H1 (cell line): ENCODE measurements around the gene LPP. TPM values are rescaled to one million over a fixed set of nuclear protein-coding genes. Genes with fewer than 3 reads are reported as not detected.

ENCODE experiments used
- CTCF ChIA-PET: fragments of 300-600 bp; sonication (Branson Sonifier 250); formaldehyde crosslinking; loops from one replicate; lab custom pipeline; 2021; ENCODE audit not compliant: partially characterized antibody; lab: Charles Lee
- POLR2A ChIA-PET: fragments of 300-600 bp; sonication (Branson Sonifier 250); formaldehyde crosslinking; loops from one replicate; lab custom pipeline; 2021; ENCODE audit warnings: inconsistent platforms; ENCODE audit not compliant: partially characterized antibody; lab: Charles Lee
- DNase-seq, 2 experiments: peaks; one replicate each; pipeline versions ENCODE4 v3.0.0 to v3.0.0-alpha.2; 2010 to 2022; ENCODE audit warnings: low spot score in 2 of 2, low read depth in 1 of 2, mixed read lengths in 1 of 2
- FAIRE-seq: peaks from 2 replicates; lab custom pipeline; 2011; peaks lifted over from hg19 to GRCh38; lab: Jason Lieb, UNC
- H2AFZ ChIP-seq: 2 replicates; pipeline ENCODE4 v1.8.1; 2012; ENCODE audit warnings: low read length, inconsistent platforms
- H2AK5ac ChIP-seq: 2 replicates; pipeline ENCODE4 v1.6.1; 2013; ENCODE audit warnings: low read depth, low read length
- H2BK120ac ChIP-seq: replicated peaks from 2 replicates; pipeline ENCODE3; 2013; ENCODE audit warnings: low read depth, low read length, inconsistent platforms
- H2BK12ac ChIP-seq: 2 replicates; pipeline ENCODE4 v1.6.1; 2013; ENCODE audit warnings: low read depth, low read length
- H2BK15ac ChIP-seq: 2 replicates; pipeline ENCODE4 v1.6.1; 2013; ENCODE audit warnings: low read length
- H2BK20ac ChIP-seq: 2 replicates; pipeline ENCODE4 v1.6.1; 2013; ENCODE audit warnings: low read length
- H2BK5ac ChIP-seq: 2 replicates; pipeline ENCODE4 v1.6.1; 2013; ENCODE audit warnings: low read depth, low read length
- H3K14ac ChIP-seq: 2 replicates; pipeline ENCODE4 v1.6.1; 2013; ENCODE audit warnings: inconsistent platforms; ENCODE audit not compliant: insufficient read length
- H3K18ac ChIP-seq: 2 replicates; pipeline ENCODE4 v1.6.1; 2013; ENCODE audit warnings: low read length; ENCODE audit errors: extremely low read depth
- H3K23ac ChIP-seq: 2 replicates; pipeline ENCODE4 v1.6.1; 2013; ENCODE audit warnings: inconsistent platforms; ENCODE audit not compliant: insufficient read length
- H3K23me2 ChIP-seq: 2 replicates; pipeline ENCODE4 v1.6.1; 2013; ENCODE audit warnings: low read depth, low read length
- H3K27ac ChIP-seq: 2 replicates; pipeline ENCODE4 v1.6.1; 2011; ENCODE audit warnings: low read depth, low read length, inconsistent platforms
- H3K27me3 ChIP-seq, 4 experiments: replicated peaks in 1 of 4; 1 replicate in 1 of 4; 2 replicates in 3 of 4; pipeline versions ENCODE4 v1.6.1 to v1.8.1; 2011 to 2013; ENCODE audit warnings: low read length in 3 of 4, mild to moderate bottlenecking in 3 of 4, inconsistent platforms in 2 of 4, mixed read lengths in 2 of 4, moderate library complexity in 1 of 4; ENCODE audit not compliant: control insufficient read depth in 3 of 4, insufficient read depth in 3 of 4; ENCODE audit errors: extremely low read depth in 1 of 4
- H3K36me3 ChIP-seq, 4 experiments: 2 replicates each; pipeline versions ENCODE4 v1.6.1 to v1.8.1; 2011 to 2013; ENCODE audit warnings: mild to moderate bottlenecking in 4 of 4, low read length in 3 of 4, moderate library complexity in 2 of 4, control low read depth in 1 of 4, inconsistent platforms in 1 of 4; ENCODE audit not compliant: insufficient read depth in 4 of 4, control insufficient read depth in 2 of 4
- H3K4ac ChIP-seq: replicated peaks from 2 replicates; pipeline ENCODE3; 2013; ENCODE audit warnings: low read length, low read depth, mixed read lengths, inconsistent platforms; ENCODE audit not compliant: insufficient read length
- H3K4me1 ChIP-seq, 4 experiments: replicated peaks in 1 of 4; 1 replicate in 1 of 4; 2 replicates in 3 of 4; pipeline versions ENCODE4 v1.6.1 to v1.8.1; 2011 to 2013; ENCODE audit warnings: low read length in 3 of 4, inconsistent platforms in 2 of 4, mixed read lengths in 1 of 4; ENCODE audit not compliant: insufficient read depth in 4 of 4, control insufficient read depth in 3 of 4
- H3K4me2 ChIP-seq, 2 experiments: 2 replicates each; pipeline versions ENCODE4 v1.6.1 to v1.8.1; 2011 to 2013; ENCODE audit warnings: low read depth in 2 of 2, low read length in 2 of 2, control low read depth in 1 of 2, inconsistent platforms in 1 of 2, mild to moderate bottlenecking in 1 of 2; ENCODE audit not compliant: insufficient read depth in 1 of 2
- H3K4me3 ChIP-seq, 4 experiments: fragments of 200-600, 300-600 bp in 1 of 4; sonication (generic), shearing (Covaris generic), sonication (Bioruptor Twin) in 1 of 4; 2 replicates each; pipeline versions ENCODE4 v1.5.1 to v1.8.1; 2011 to 2016; ENCODE audit warnings: low read length in 4 of 4, low read depth in 3 of 4, control low read depth in 2 of 4, inconsistent platforms in 2 of 4, mild to moderate bottlenecking in 2 of 4, mixed read lengths in 1 of 4, moderate library complexity in 1 of 4; ENCODE audit not compliant: insufficient read depth in 2 of 4; ENCODE audit errors: extremely low read depth in 1 of 4
- H3K56ac ChIP-seq: replicated peaks from 2 replicates; pipeline ENCODE3; 2013; ENCODE audit warnings: low read depth, mild to moderate bottlenecking, mixed read lengths, low read length, inconsistent platforms; ENCODE audit not compliant: insufficient read length
- H3K79me1 ChIP-seq: 2 replicates; pipeline ENCODE4 v1.6.1; 2013; ENCODE audit warnings: low read depth, low read length, control low read depth
- H3K79me2 ChIP-seq, 2 experiments: 2 replicates each; pipeline versions ENCODE4 v1.6.1 to v1.8.1; 2012 to 2013; ENCODE audit warnings: low read length in 2 of 2, mild to moderate bottlenecking in 2 of 2, inconsistent platforms in 1 of 2; ENCODE audit not compliant: insufficient read depth in 2 of 2, control insufficient read depth in 1 of 2
- H3K9ac ChIP-seq, 4 experiments: replicated peaks in 1 of 4; 1 replicate in 1 of 4; 2 replicates in 3 of 4; pipeline versions ENCODE4 v1.6.1 to v1.8.1; 2011 to 2013; ENCODE audit warnings: low read depth in 3 of 4, low read length in 3 of 4, control low read depth in 2 of 4, mild to moderate bottlenecking in 2 of 4, moderate library complexity in 2 of 4, inconsistent platforms in 1 of 4; ENCODE audit errors: extremely low read depth in 1 of 4
- H3K9me3 ChIP-seq, 2 experiments: 2 replicates each; pipeline versions ENCODE4 v1.6.1 to v1.8.1; 2012 to 2013; ENCODE audit warnings: mild to moderate bottlenecking in 2 of 2, moderate library complexity in 2 of 2, control low read depth in 1 of 2, inconsistent platforms in 1 of 2, low read depth in 1 of 2, low read length in 1 of 2, mixed read lengths in 1 of 2; ENCODE audit not compliant: insufficient read depth in 2 of 2
- H4K20me1 ChIP-seq, 2 experiments: replicated peaks in 1 of 2; 2 replicates each; pipeline versions ENCODE3 to v1.8.1; 2011 to 2013; ENCODE audit warnings: inconsistent platforms in 2 of 2, low read length in 2 of 2, mild to moderate bottlenecking in 1 of 2; ENCODE audit not compliant: insufficient read depth in 2 of 2, control insufficient read depth in 1 of 2
- H4K5ac ChIP-seq: 2 replicates; pipeline ENCODE4 v1.6.1; 2013; ENCODE audit warnings: low read length, low read depth, mixed read lengths, inconsistent platforms; ENCODE audit not compliant: insufficient read length
- H4K8ac ChIP-seq: 2 replicates; pipeline ENCODE4 v1.8.0; 2013; ENCODE audit warnings: mild to moderate bottlenecking, moderate library complexity, low read length, inconsistent platforms; ENCODE audit not compliant: insufficient read depth; ENCODE audit errors: extremely low read depth
- H4K91ac ChIP-seq: replicated peaks from 2 replicates; pipeline ENCODE3; 2013; ENCODE audit warnings: low read length, mixed read lengths, inconsistent platforms; ENCODE audit not compliant: insufficient read length
- ATF2 ChIP-seq: IDR thresholded peaks from 2 replicates; pipeline ENCODE4 v1.6.1; 2012; ENCODE audit warnings: low read length, inconsistent platforms
- CREB1 ChIP-seq: IDR thresholded peaks from 2 replicates; pipeline ENCODE4 v1.6.1; 2012; ENCODE audit warnings: inconsistent platforms
- E2F6 ChIP-seq: IDR thresholded peaks from 2 replicates; pipeline ENCODE4 v1.6.1; 2012; ENCODE audit warnings: inconsistent platforms
- EP300 ChIP-seq, 2 experiments: IDR thresholded peaks; 1 replicate in 1 of 2; 2 replicates in 1 of 2; pipeline ENCODE4 v1.6.1; 2011 to 2012; ENCODE audit warnings: low read depth in 2 of 2, low read length in 2 of 2, mild to moderate bottlenecking in 2 of 2, borderline replicate concordance in 1 of 2, inconsistent platforms in 1 of 2, moderate library complexity in 1 of 2
- GABPA ChIP-seq: IDR thresholded peaks from 2 replicates; pipeline ENCODE4 v1.6.1; 2011; ENCODE audit warnings: mild to moderate bottlenecking, low read length, moderate library complexity, borderline replicate concordance; ENCODE audit not compliant: insufficient read depth
- MAFK ChIP-seq: IDR thresholded peaks from 2 replicates; pipeline ENCODE4 v1.6.1; 2012; ENCODE audit warnings: low read depth, mild to moderate bottlenecking, improper control_type of control experiment, low read length
- POLR2A ChIP-seq, 2 experiments: IDR thresholded peaks; 1 replicate in 1 of 2; 2 replicates in 1 of 2; pipeline ENCODE4 v1.6.1; 2011; ENCODE audit warnings: low read depth in 2 of 2, low read length in 2 of 2, mild to moderate bottlenecking in 2 of 2; ENCODE audit errors: control extremely low read depth in 1 of 2
- SIN3A ChIP-seq, 2 experiments: IDR thresholded peaks in 1 of 2; conservative IDR thresholded peaks in 1 of 2; 2 replicates each; pipeline ENCODE4 v1.6.1; 2011 to 2012; ENCODE audit warnings: low read length in 2 of 2, improper control_type of control experiment in 1 of 2, low read depth in 1 of 2, mild to moderate bottlenecking in 1 of 2
- SP4 ChIP-seq: IDR thresholded peaks from 2 replicates; pipeline ENCODE4 v1.6.1; 2012; ENCODE audit warnings: low read length, inconsistent platforms
- USF2 ChIP-seq: IDR thresholded peaks from 2 replicates; pipeline ENCODE4 v1.6.1; 2011; ENCODE audit warnings: low read length, improper control_type of control experiment
- YY1 ChIP-seq: IDR thresholded peaks from 2 replicates; pipeline ENCODE4 v1.6.1; 2011; ENCODE audit warnings: low read depth, mild to moderate bottlenecking, low read length
- WGBS, 2 experiments: shearing (Covaris generic) in 1 of 2; methylation state at CpG; one replicate each; pipeline versions ENCODE4 v1.1.6 to v1.1.7; 2013 to 2015; ENCODE audit warnings: low lambda C conversion rate in 2 of 2, mixed read lengths in 2 of 2, inconsistent platforms in 1 of 2, low coverage in 1 of 2, missing lambda C conversion rate in 1 of 2; ENCODE audit not compliant: insufficient replicate concordance in 2 of 2, insufficient coverage in 1 of 2, insufficient read length in 1 of 2; ENCODE audit errors: extremely low coverage in 1 of 2, missing lambda C conversion rate in 1 of 2; 5-methylcytosine and 5-hydroxymethylcytosine counted together
- polyA plus RNA-seq, 7 experiments: library from polyadenylated mRNA; depleted of rRNA in 3 of 7; stranded (reverse) in 5 of 7; unstranded in 2 of 7; fragments of >200 nt in 5 of 7; fragments of 200-250 nt in 2 of 7; gene quantifications; 1 replicate in 5 of 7; 2 replicates in 1 of 7; 4 replicates in 1 of 7; pipeline versions ENCODE4 v1.2.1 to v1.2.3, GENCODE V29; 2011 to 2013; ENCODE audit warnings: missing spikeins in 2 of 7, mixed read lengths in 2 of 7
- total RNA-seq: library from RNA; stranded (reverse); fragmentation: NEBNext Ultra II Directional; extraction: Animal tissue kit (Norgen Biotek cat#: 25700); gene quantifications from 2 replicates; pipeline ENCODE4 v1.2.1, GENCODE V29; 2021

Gene LPP
- total and polyA plus RNA-seq, 2 of the 8 experiments (the other 6 are each of a cell fraction or from before 2014, with no cell fraction given) = 10.0 to 53.3 TPM

- no peaks in the 10 kb centered on the region for H3K79me2 ChIP-seq
- no peak overlapping the region for H3K27ac ChIP-seq
- no peak overlapping the region for H3K4me3 ChIP-seq
- no peaks in the 10 kb centered on the region for H3K4me1 ChIP-seq
- H4K8ac ChIP-seq = no peak overlapping the region
- POLR2A ChIA-PET = no interaction called here
- H3K56ac ChIP-seq = no peak overlapping the region
- no peak overlapping the region for H3K14ac ChIP-seq
- no peaks in the 10 kb centered on the region for H4K20me1 ChIP-seq
- DNase-seq = no peak
- no peak overlapping the region for H3K9ac ChIP-seq
- H3K27me3 ChIP-seq = no peaks in the 10 kb centered on the region
- no peaks in the 10 kb centered on the region for H3K23me2 ChIP-seq
- CTCF ChIA-PET = interaction anchor here (1.1 to 6.8 kb wide), 3 partner anchors 8 to 1099 kb away, joined by 3 to 60 read pairs (median 5); no protein-coding TSS in a partner anchor
- no peak overlapping the region for H2BK20ac ChIP-seq
- H2AK5ac ChIP-seq = no peak overlapping the region
- no peaks in the 10 kb centered on the region for H3K36me3 ChIP-seq
- no peak overlapping the region for H3K4me2 ChIP-seq
- no peak overlapping the region for H3K23ac ChIP-seq
- H3K4ac ChIP-seq = no peak overlapping the region
- no peak overlapping the region for H4K5ac ChIP-seq
- no peak overlapping the region for H2BK15ac ChIP-seq
- H2BK120ac ChIP-seq = no peak overlapping the region
- WGBS, 2 experiments = 94% methylated on average over 8 of the region's 8 CpGs; no CpG with 5 or more reads in 1 of the 2 experiments
- no peak overlapping the region for H2BK12ac ChIP-seq
- H2BK5ac ChIP-seq = no peak overlapping the region
- no peak overlapping the region for H3K18ac ChIP-seq
- no peaks in the 10 kb centered on the region for H3K9me3 ChIP-seq
- H4K91ac ChIP-seq = no peak overlapping the region
- FAIRE-seq = no peak
- H3K79me1 ChIP-seq = no peaks in the 10 kb centered on the region
- no peak overlapping the region for H2AFZ ChIP-seq
- TF ChIP-seq MAFK (no peak), SIN3A (conservative IDR thresholded peaks at IDR 0.05 in 1 of 2, IDR thresholded peaks at IDR 0.05 in 1 of 2; ENCODE audit: low read depth in 1 of 2, low read length in 2 of 2) (no peak), GABPA (no peak), EP300 (IDR thresholded peaks at IDR 0.05; ENCODE audit: borderline replicate concordance in 1 of 2, low read depth in 2 of 2, low read length in 2 of 2) (no peak), ATF2 (no peak), POLR2A (IDR thresholded peaks at IDR 0.05; ENCODE audit: control extremely low read depth in 1 of 2, low read depth in 2 of 2, low read length in 2 of 2) (no peak), SP4 (no peak), E2F6 (no peak), YY1 (no peak), CREB1 (no peak), USF2 (no peak)
These were observed 685.3 kb downstream of the LPP start for GRCh38 chr3:188839187-188839695.
